Gastrocnemius medialis (tissue), 4 donors: ENCODE results near the gene AKAP6.

Experiments
- POLR2A ChIP-seq, 2 donors: fragments of 450-650 bp; IDR thresholded peaks; one replicate each; pipeline ENCODE4 v1.6.1; 2017; ENCODE audit warnings: antibody characterized with exemption in 2 of 2, mild to moderate bottlenecking in 2 of 2, moderate library complexity in 2 of 2
- TF ChIP-seq, protein P1 (sequence below), 5 experiments: fragments of 450-650 bp in 3 of 5; fragments of 200-600 bp in 2 of 5; sonication (generic) in 2 of 5; IDR thresholded peaks in 4 of 5; conservative IDR thresholded peaks in 1 of 5; 1 replicate in 4 of 5; 2 replicates in 1 of 5; pipeline ENCODE4 v1.5.1; 2016 to 2019; ENCODE audit warnings: antibody characterized with exemption in 5 of 5, mild to moderate bottlenecking in 3 of 5, moderate library complexity in 3 of 5

GRCh38 chr14:32330351-32331111, 1.4 kb downstream of the AKAP6 start:
- TF ChIP-seq, protein P1, sequence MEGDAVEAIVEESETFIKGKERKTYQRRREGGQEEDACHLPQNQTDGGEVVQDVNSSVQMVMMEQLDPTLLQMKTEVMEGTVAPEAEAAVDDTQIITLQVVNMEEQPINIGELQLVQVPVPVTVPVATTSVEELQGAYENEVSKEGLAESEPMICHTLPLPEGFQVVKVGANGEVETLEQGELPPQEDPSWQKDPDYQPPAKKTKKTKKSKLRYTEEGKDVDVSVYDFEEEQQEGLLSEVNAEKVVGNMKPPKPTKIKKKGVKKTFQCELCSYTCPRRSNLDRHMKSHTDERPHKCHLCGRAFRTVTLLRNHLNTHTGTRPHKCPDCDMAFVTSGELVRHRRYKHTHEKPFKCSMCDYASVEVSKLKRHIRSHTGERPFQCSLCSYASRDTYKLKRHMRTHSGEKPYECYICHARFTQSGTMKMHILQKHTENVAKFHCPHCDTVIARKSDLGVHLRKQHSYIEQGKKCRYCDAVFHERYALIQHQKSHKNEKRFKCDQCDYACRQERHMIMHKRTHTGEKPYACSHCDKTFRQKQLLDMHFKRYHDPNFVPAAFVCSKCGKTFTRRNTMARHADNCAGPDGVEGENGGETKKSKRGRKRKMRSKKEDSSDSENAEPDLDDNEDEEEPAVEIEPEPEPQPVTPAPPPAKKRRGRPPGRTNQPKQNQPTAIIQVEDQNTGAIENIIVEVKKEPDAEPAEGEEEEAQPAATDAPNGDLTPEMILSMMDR (IDR thresholded peaks at IDR 0.05 in 4 of 5, conservative IDR thresholded peaks at IDR 0.05 in 1 of 5) = no peak
- TF ChIP-seq POLR2A (IDR thresholded peaks at IDR 0.05) = no peak
